HEK293 (cell line): Measurements from ENCODE around the gene GATA3.

Experiments used
- CTCF ChIA-PET: fragments of 350-600 bp; formaldehyde crosslinking; extraction: SDS; loops from one replicate; lab custom pipeline; 2021; ENCODE audit warnings: antibody characterized with exemption; lab: Yijun Ruan, JAX
- POLR2A ChIA-PET: fragments of 300-600 bp; formaldehyde crosslinking; extraction: SDS; loops from one replicate; lab custom pipeline; 2020; ENCODE audit warnings: antibody characterized with exemption, inconsistent platforms; lab: Yijun Ruan, JAX
- H3K27ac ChIP-seq: fragments of 200-500 bp; sonication (Bioruptor generic); 2 replicates; pipeline ENCODE4 v1.5.1; 2014; ENCODE audit warnings: low read depth, low read length, control low read depth, inconsistent platforms; ENCODE audit errors: extremely low read depth
- H3K36me3 ChIP-seq, 2 experiments: fragments of 200-500 bp in 1 of 2; sonication (Bioruptor generic) in 1 of 2; 1 replicate in 1 of 2; 2 replicates in 1 of 2; pipeline ENCODE4 v1.5.1; 2014 to 2017; ENCODE audit warnings: inconsistent platforms in 2 of 2, low read length in 2 of 2; ENCODE audit not compliant: control insufficient read depth in 2 of 2, insufficient read depth in 1 of 2
- H3K4me1 ChIP-seq: fragments of 200-500 bp; sonication (Bioruptor generic); 2 replicates; pipeline ENCODE4 v1.5.1; 2014; ENCODE audit warnings: mild to moderate bottlenecking, low read length, inconsistent platforms; ENCODE audit not compliant: control insufficient read depth, insufficient read depth
- H3K4me3 ChIP-seq: 2 replicates; pipeline ENCODE4 v1.5.1; 2011; ENCODE audit warnings: low read depth, mild to moderate bottlenecking, control low read depth, low read length, moderate library complexity
- H3K9me3 ChIP-seq: fragments of 200-500 bp; sonication (Bioruptor generic); 2 replicates; pipeline ENCODE4 v1.5.1; 2014; ENCODE audit warnings: low read depth, low read length, inconsistent platforms; ENCODE audit not compliant: control insufficient read depth, insufficient read depth
- EGR2 ChIP-seq: fragments of 450-650 bp; formaldehyde crosslinking; IDR thresholded peaks from 2 replicates; pipeline ENCODE4 v1.5.1; 2016; ENCODE audit warnings: low read depth, missing biosample characterization, missing genetic modification characterization
- GFI1B ChIP-seq: fragments of 450-650 bp; formaldehyde crosslinking; IDR thresholded peaks from 2 replicates; pipeline ENCODE4 v1.5.1; 2016; ENCODE audit warnings: missing biosample characterization, missing genetic modification characterization
- HOXD13 ChIP-seq: sonication (generic); formaldehyde crosslinking; IDR thresholded peaks from 2 replicates; pipeline ENCODE4 v1.8.0; 2022; ENCODE audit warnings: missing genetic modification reagents, borderline replicate concordance
- IKZF3 ChIP-seq: fragments of 450-650 bp; IDR thresholded peaks from 2 replicates; pipeline ENCODE4 v1.5.0; 2018; ENCODE audit warnings: missing biosample characterization, mild to moderate bottlenecking, missing genetic modification characterization, moderate library complexity
- OVOL3 ChIP-seq: fragments of 450-650 bp; formaldehyde crosslinking; IDR thresholded peaks from 2 replicates; pipeline ENCODE4 v1.5.1; 2016; ENCODE audit warnings: missing biosample characterization, missing genetic modification characterization
- SCRT1 ChIP-seq: fragments of 450-650 bp; formaldehyde crosslinking; IDR thresholded peaks from 2 replicates; pipeline ENCODE4 v1.5.1; 2016; ENCODE audit warnings: missing biosample characterization, missing genetic modification characterization, borderline replicate concordance
- ZBTB20 ChIP-seq: fragments of 450-650 bp; formaldehyde crosslinking; IDR thresholded peaks from 2 replicates; pipeline ENCODE4 v1.5.1; 2016; ENCODE audit warnings: missing biosample characterization, missing genetic modification characterization
- ZEB2 ChIP-seq: fragments of 450-650 bp; formaldehyde crosslinking; IDR thresholded peaks from 2 replicates; pipeline ENCODE4 v1.5.1; 2016; ENCODE audit warnings: missing biosample characterization, missing genetic modification characterization
- ZFP3 ChIP-seq: fragments of 450-650 bp; formaldehyde crosslinking; IDR thresholded peaks from 2 replicates; pipeline ENCODE4 v1.5.1; 2016; ENCODE audit warnings: low read depth, missing biosample characterization, missing genetic modification characterization
- ZNF132 ChIP-seq: fragments of 450-650 bp; formaldehyde crosslinking; IDR thresholded peaks from 2 replicates; pipeline ENCODE4 v1.5.1; 2017; ENCODE audit warnings: missing biosample characterization, missing genetic modification characterization, borderline replicate concordance
- ZNF2 ChIP-seq: fragments of 450-650 bp; formaldehyde crosslinking; IDR thresholded peaks from 2 replicates; pipeline ENCODE4 v1.5.1; 2016; ENCODE audit warnings: missing biosample characterization, missing genetic modification characterization
- ZNF248 ChIP-seq: fragments of 450-650 bp; formaldehyde crosslinking; IDR thresholded peaks from 2 replicates; pipeline ENCODE4 v1.5.1; 2017; ENCODE audit warnings: missing biosample characterization, missing genetic modification characterization
- ZNF280D ChIP-seq: fragments of 450-650 bp; formaldehyde crosslinking; IDR thresholded peaks from 2 replicates; pipeline ENCODE4 v1.5.1; 2016; ENCODE audit warnings: missing biosample characterization, missing genetic modification characterization
- ZNF350 ChIP-seq: fragments of 450-650 bp; formaldehyde crosslinking; IDR thresholded peaks from 2 replicates; pipeline ENCODE4 v1.5.0; 2017; ENCODE audit warnings: missing biosample characterization, mild to moderate bottlenecking, missing genetic modification characterization
- ZNF433 ChIP-seq: fragments of 450-650 bp; formaldehyde crosslinking; IDR thresholded peaks from 2 replicates; pipeline ENCODE4 v1.5.1; 2016; ENCODE audit warnings: missing biosample characterization, missing genetic modification characterization, low read depth
- ZNF510 ChIP-seq: fragments of 450-650 bp; formaldehyde crosslinking; IDR thresholded peaks from 2 replicates; pipeline ENCODE4 v1.5.1; 2018; ENCODE audit warnings: mild to moderate bottlenecking, missing genetic modification characterization, missing biosample characterization; ENCODE audit not compliant: insufficient replicate concordance
- ZNF560 ChIP-seq: fragments of 450-650 bp; formaldehyde crosslinking; IDR thresholded peaks from 2 replicates; pipeline ENCODE4 v1.5.1; 2017; ENCODE audit warnings: missing biosample characterization, missing genetic modification characterization, borderline replicate concordance
- ZNF600 ChIP-seq: fragments of 450-650 bp; formaldehyde crosslinking; IDR thresholded peaks from 2 replicates; pipeline ENCODE4 v1.5.1; 2016; ENCODE audit warnings: missing biosample characterization, missing genetic modification characterization
- ZNF624 ChIP-seq: fragments of 450-650 bp; formaldehyde crosslinking; IDR thresholded peaks from 2 replicates; pipeline ENCODE4 v1.5.1; 2017; ENCODE audit warnings: missing biosample characterization, missing genetic modification characterization
- ZNF777 ChIP-seq: fragments of 450-650 bp; formaldehyde crosslinking; IDR thresholded peaks from 2 replicates; pipeline ENCODE4 v1.5.1; 2017; ENCODE audit warnings: missing biosample characterization, missing genetic modification characterization, borderline replicate concordance
- ZNF791 ChIP-seq: fragments of 450-650 bp; formaldehyde crosslinking; IDR thresholded peaks from 2 replicates; pipeline ENCODE4 v1.5.1; 2016; ENCODE audit warnings: missing biosample characterization, missing genetic modification characterization
- ZNF830 ChIP-seq: fragments of 450-650 bp; IDR thresholded peaks from 2 replicates; pipeline ENCODE4 v1.5.0; 2018; ENCODE audit warnings: missing biosample characterization, missing genetic modification characterization, low read depth, mild to moderate bottlenecking, moderate library complexity
- TF ChIP-seq, protein P1 (sequence below): fragments of 450-650 bp; formaldehyde crosslinking; IDR thresholded peaks from 2 replicates; pipeline ENCODE4 v1.5.1; 2016; ENCODE audit warnings: missing biosample characterization, missing genetic modification characterization
- TF ChIP-seq, protein P2 (sequence below): fragments of 450-650 bp; formaldehyde crosslinking; IDR thresholded peaks from 2 replicates; pipeline ENCODE4 v1.5.1; 2017; ENCODE audit warnings: missing biosample characterization, missing genetic modification characterization
- TF ChIP-seq, protein P3 (sequence below): fragments of 450-650 bp; formaldehyde crosslinking; IDR thresholded peaks from 2 replicates; pipeline ENCODE4 v1.5.1; 2016; ENCODE audit warnings: missing biosample characterization, missing genetic modification characterization
- TF ChIP-seq, protein P4 (sequence below): sonication (generic); formaldehyde crosslinking; IDR thresholded peaks from 2 replicates; pipeline ENCODE4 v1.8.1; 2022; ENCODE audit warnings: mild to moderate bottlenecking, moderate library complexity, missing genetic modification reagents

GATA3 gene

GRCh38 chr10:8054494-8055407 lies at the start of gene GATA3:
GATA3 (plus strand) TSS chr10:8054688; CDS start chr10:8055656, 968 bp downstream.
- peaks cover 0 to 38% of the 10 kb centered on the region in 2 experiments; a peak in 2 of 3 replicates for H3K36me3 ChIP-seq
- peak within 1 kb of the TSS; percentile 63 for H3K4me3 ChIP-seq
- peaks cover 7% of the 10 kb centered on the region for H3K4me1 ChIP-seq
- no peaks in the 10 kb centered on the region for H3K9me3 ChIP-seq
- ChIA-PET CTCF (interaction anchor here (0.6 kb wide), 2 partner anchors 95 to 159 kb away, joined by 3 to 7 read pairs; no protein-coding TSS in a partner anchor), POLR2A (interaction anchor here (0.6 to 1.3 kb wide), 9 partner anchors 36 to 479 kb away, joined by 3 to 6 read pairs (median 4); partner anchors contain the start of gene ATP5F1C)
- peak within 1 kb of the TSS; percentile 89 for H3K27ac ChIP-seq
- TF ChIP-seq ZNF830 (tag by site-specific recombination) (no peak), ZNF132 (tag by site-specific recombination) (no peak), ZNF248 (tag by site-specific recombination) (no peak), ZNF624 (tag by site-specific recombination) (no peak), SCRT1 (tag by site-specific recombination) (no peak), ZNF433 (tag by site-specific recombination) (no peak), ZNF791 (tag by site-specific recombination) (no peak), ZNF2 (peak; percentile 74), EGR2 (tag by site-specific recombination) (no peak), ZEB2 (tag by site-specific recombination) (peak; percentile 25; the same call in 1 of the 2 replicates), GFI1B (tag by site-specific recombination) (no peak), ZNF600 (tag by site-specific recombination) (no peak), ZNF280D (tag by site-specific recombination) (no peak), OVOL3 (tag by site-specific recombination) (no peak), IKZF3 (tag by site-specific recombination) (no peak), ZNF350 (tag by site-specific recombination) (no peak), ZBTB20 (tag by site-specific recombination) (0 out of 2 replicates have a peak, but pooled peaks have one; percentile 6), ZFP3 (no peak), ZNF560 (tag by site-specific recombination) (no peak), ZNF510 (tag by site-specific recombination) (peak; percentile 5), HOXD13 (no peak), ZNF777 (no peak)
- TF ChIP-seq, protein P1, sequence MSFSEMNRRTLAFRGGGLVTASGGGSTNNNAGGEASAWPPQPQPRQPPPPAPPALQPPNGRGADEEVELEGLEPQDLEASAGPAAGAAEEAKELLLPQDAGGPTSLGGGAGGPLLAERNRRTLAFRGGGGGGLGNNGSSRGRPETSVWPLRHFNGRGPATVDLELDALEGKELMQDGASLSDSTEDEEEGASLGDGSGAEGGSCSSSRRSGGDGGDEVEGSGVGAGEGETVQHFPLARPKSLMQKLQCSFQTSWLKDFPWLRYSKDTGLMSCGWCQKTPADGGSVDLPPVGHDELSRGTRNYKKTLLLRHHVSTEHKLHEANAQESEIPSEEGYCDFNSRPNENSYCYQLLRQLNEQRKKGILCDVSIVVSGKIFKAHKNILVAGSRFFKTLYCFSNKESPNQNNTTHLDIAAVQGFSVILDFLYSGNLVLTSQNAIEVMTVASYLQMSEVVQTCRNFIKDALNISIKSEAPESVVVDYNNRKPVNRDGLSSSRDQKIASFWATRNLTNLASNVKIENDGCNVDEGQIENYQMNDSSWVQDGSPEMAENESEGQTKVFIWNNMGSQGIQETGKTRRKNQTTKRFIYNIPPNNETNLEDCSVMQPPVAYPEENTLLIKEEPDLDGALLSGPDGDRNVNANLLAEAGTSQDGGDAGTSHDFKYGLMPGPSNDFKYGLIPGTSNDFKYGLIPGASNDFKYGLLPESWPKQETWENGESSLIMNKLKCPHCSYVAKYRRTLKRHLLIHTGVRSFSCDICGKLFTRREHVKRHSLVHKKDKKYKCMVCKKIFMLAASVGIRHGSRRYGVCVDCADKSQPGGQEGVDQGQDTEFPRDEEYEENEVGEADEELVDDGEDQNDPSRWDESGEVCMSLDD (tag by site-specific recombination) = no peak
- TF ChIP-seq, protein P2, sequence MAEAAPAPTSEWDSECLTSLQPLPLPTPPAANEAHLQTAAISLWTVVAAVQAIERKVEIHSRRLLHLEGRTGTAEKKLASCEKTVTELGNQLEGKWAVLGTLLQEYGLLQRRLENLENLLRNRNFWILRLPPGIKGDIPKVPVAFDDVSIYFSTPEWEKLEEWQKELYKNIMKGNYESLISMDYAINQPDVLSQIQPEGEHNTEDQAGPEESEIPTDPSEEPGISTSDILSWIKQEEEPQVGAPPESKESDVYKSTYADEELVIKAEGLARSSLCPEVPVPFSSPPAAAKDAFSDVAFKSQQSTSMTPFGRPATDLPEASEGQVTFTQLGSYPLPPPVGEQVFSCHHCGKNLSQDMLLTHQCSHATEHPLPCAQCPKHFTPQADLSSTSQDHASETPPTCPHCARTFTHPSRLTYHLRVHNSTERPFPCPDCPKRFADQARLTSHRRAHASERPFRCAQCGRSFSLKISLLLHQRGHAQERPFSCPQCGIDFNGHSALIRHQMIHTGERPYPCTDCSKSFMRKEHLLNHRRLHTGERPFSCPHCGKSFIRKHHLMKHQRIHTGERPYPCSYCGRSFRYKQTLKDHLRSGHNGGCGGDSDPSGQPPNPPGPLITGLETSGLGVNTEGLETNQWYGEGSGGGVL = peak; percentile 63
- TF ChIP-seq, protein P3, sequence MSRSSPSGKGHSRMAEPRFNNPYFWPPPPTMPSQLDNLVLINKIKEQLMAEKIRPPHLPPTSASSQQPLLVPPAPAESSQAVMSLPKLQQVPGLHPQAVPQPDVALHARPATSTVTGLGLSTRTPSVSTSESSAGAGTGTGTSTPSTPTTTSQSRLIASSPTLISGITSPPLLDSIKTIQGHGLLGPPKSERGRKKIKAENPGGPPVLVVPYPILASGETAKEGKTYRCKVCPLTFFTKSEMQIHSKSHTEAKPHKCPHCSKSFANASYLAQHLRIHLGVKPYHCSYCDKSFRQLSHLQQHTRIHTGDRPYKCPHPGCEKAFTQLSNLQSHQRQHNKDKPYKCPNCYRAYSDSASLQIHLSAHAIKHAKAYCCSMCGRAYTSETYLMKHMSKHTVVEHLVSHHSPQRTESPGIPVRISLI (tag by site-specific recombination) = peak; percentile 48; the same call in 1 of the 2 replicates
- TF ChIP-seq, protein P4, sequence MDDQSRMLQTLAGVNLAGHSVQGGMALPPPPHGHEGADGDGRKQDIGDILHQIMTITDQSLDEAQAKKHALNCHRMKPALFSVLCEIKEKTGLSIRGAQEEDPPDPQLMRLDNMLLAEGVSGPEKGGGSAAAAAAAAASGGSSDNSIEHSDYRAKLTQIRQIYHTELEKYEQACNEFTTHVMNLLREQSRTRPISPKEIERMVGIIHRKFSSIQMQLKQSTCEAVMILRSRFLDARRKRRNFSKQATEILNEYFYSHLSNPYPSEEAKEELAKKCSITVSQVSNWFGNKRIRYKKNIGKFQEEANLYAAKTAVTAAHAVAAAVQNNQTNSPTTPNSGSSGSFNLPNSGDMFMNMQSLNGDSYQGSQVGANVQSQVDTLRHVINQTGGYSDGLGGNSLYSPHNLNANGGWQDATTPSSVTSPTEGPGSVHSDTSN (CRISPR knock-in tag) = no peak
